HG02610 (cell line): ENCODE data around the gene PPARGC1A.

ENCODE experiments used
- ATAC-seq: cut with Tn5 transposase; IDR thresholded peaks from one replicate; pipeline ENCODE4 v1.9.1; 2021; ENCODE audit warnings: mild to moderate bottlenecking, moderate library complexity; ENCODE audit not compliant: unreplicated experiment

Gene PPARGC1A

DNA sequence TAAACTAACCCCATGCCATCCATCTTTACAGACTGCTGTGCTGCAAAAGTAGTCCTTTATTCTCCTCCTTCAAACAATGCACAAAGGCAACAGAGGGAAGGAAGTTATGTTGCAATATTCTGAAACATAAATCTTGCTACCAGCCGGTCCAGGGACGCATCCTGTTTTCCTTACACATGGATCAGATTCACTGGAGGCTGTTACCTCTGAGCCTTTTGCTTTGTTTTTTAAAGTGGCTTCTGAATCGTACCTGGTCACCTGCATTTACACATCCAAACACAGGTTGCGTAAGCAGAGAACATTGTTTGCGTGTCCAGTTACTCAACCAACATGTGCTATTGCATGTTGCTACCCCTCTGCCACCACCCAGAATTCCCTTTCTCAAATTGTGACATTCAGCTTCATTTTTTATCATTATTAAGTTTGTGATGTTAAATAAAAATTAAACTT is 8.8 kb downstream of the PPARGC1A start:
- ATAC-seq, result no peak

DNA sequence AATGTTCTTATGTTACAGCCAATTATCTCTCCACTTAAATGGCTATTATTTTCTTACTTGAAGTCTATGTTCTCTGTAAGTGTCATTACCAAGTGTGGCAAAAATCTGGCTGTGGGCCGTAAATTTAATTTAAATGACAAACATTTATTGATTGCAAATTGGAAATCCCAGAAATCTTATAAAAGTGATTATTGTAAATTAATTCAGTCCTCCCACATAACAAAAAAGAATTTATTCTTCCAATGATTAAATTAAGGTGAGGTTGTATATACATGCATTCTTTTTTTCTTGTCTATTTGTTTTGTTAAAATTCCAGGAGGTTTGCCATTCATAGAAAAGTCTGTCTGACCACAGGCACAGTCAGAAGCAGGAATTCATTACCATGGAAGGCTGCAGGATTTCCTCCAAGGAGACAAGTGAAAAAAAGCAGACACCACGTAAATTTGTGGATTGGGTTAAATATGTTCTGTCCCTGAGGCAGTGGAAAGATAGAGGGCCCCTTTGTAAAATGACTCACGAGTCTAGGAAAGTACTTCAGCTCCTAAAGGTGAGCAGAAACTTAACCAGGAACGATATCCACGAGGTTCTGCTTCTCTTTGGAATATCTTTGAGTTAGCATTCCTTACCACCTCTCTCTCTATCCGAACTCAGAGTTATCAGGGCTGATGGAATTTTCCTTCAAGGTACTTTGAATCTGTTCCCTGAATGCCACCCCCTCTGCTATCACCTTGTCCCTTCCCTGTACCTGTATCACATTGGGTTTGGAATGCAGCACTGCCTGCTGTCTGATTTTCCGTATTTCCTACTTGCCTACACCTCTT is 10.7 kb downstream of the PPARGC1A start:
- no peak for ATAC-seq

DNA sequence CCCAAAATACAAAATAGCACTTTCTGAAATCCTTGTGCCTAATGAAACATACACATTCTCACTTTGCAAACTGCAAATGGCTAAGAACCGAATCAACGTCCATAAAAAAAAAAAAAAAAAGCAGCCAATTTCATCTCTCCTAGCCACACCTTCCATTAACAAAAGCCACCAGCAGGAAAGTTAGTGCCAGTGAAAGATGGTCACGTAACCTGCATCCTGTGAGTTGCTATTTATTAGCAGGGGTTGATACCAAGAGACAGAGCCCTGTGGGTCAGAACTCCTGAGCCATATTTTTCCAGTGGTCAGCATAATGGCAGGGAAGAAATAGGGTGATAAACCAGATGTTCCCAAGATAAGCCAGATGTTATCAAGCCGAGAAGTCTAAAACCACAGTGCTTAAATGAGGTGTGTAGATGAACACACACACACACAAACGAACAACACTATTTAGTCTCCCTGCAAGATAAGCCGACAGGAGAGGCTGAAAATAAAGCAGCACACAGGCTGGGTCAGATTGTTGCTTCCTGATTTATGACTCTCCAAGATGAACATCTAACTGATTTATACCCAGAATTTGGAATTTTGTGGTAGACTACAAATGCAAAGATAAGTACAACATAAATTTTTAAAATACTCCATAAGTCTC is 11.5 kb downstream of the PPARGC1A start:
- ATAC-seq, result no peak

DNA sequence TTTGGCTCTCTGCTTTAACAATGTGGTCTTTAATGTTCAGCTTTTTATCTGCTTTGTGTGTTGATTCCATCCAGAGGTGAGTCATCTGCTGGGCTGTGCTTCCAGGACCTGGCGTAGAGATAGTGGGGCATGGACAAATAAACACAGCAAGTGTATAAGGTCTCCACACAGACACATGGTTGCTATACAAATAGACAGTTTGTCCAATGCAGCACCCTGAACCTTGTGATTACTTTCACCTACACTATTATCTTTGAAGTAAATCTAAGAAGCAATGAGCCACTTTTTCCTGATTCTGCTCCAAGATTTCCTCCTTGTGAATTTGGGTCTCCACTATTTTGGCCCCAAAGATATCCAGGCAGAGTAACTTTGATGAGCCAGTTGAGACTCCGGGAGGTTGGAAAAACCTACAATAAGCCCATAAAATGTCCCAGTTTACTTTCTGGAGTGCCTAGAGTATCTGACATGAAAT is 12.1 kb downstream of the PPARGC1A start:
- no peak for ATAC-seq

DNA sequence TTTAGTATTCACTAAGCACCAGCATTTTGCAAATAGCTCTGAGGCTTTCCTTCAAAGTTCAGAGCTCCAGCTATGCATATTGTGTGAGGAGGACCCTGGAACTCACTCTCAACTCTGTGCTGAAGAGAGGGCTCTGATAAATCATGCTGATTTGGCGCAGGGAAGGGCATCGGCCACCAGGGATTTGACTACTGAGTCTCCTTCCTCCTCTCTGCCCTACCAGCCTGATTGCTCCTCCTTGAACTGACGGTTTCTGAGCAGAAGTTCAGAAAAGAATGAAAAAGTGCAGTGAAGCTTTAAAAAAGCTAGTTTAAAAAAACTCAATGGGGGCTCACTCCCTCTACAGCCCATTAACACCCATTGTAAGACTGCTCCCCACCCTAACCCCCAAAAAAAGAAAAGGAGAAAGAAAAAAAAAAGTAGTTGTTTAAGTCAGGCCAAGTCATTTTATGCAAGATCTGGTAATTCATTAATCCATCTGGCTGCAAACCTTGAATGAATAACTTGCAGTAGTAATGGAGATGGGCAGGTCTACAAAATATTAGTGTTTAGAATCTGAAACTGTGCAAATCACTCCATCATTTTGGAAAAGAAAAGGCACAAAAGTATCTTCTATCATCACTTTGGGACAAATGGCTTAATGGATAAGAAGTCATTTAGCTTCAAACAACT is 13.3 kb downstream of the PPARGC1A start:
- no peak for ATAC-seq

DNA sequence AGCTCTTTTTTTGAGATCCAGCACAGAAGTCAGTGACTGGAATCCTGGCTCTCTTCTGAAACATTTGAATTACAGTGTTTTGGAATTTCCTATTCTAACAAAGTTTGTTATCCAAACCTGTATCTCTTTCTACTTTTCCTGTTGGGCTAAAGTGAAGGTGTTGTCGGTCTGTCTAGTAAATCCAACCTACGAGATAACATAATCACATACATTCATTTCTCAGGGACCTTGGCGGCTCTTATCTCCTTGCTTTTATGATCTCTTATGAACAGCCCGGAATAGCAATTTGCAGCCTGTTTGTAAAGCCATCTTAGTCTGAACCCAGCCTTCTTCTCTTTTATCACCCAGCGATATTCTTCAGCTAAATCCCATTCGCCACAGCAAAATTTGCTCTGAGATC is 14.5 kb downstream of the PPARGC1A start:
- ATAC-seq, result no peak

DNA sequence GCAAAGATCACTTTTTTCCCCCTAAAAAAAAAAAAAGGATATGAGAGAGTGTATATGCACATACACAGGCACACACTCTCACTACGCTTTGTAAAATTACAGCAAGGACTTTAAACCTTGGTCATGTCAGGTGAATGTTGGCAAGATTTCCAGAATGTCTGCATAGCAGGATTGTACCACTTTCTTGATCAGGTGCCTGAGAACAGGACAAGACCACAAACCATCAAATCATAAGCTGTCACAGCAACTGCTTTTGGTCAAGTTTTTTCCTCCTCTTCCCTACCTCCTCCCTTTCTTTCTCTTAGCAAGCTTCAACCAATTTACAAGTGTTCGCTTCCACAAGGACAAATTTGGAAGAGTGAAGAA is 15.3 kb downstream of the PPARGC1A start:
- no peak for ATAC-seq

DNA sequence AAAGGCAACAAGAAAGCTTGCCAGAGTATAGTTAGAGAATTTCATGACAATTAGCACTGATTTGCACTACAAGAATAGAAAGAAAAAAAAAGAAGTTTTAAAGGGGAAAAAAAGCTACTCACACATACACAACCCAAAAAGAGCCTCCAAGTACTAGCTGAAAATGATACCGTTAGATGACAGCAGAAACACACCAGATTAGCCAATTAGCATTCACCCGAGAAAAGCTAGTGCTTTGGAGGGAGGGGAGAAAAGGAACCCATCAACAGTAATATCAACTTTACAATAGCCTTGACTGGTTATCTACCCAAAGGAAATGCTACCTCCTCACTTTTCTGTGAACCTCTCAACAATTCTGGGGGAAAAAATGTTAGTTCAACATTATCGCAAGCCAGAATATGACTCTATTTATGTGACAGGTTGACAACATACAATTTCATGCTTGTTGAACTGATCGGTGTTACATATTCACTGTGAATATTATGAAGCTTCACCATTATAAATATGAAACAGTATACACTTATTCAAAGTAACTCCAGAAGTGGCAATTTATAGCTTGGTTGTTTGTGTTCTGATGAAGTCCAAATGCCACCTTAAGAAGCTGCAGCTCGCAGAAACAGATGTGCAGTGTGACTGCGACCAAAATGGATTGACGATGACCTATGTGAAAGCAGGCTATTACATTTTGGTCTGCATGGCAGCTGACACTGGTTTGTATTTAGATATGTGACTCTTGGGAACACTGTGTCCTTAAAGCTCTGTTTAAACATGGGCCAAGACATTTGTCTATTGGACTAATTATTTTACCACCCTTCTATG is 15.9 kb downstream of the PPARGC1A start:
- ATAC-seq, result no peak

DNA sequence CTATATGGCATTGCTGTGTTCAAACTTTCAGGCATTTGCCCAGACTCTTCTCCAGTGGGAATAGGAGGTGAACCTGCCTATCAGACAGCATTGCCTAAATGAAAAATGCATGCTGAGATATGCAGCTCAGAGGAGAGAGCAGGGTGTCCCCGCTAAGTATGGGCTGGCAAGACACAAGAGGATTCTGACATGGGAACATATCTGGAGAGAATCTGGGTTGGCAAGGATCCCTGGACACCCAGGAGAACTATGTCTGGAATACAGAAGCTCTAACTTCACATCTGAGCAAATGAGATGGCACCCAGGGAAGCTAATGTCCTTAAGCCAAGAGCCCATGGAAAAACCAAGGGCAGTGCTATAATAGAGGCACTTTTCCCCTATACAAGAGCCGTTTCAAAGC is 18.4 kb downstream of the PPARGC1A start:
- ATAC-seq, result no peak

DNA sequence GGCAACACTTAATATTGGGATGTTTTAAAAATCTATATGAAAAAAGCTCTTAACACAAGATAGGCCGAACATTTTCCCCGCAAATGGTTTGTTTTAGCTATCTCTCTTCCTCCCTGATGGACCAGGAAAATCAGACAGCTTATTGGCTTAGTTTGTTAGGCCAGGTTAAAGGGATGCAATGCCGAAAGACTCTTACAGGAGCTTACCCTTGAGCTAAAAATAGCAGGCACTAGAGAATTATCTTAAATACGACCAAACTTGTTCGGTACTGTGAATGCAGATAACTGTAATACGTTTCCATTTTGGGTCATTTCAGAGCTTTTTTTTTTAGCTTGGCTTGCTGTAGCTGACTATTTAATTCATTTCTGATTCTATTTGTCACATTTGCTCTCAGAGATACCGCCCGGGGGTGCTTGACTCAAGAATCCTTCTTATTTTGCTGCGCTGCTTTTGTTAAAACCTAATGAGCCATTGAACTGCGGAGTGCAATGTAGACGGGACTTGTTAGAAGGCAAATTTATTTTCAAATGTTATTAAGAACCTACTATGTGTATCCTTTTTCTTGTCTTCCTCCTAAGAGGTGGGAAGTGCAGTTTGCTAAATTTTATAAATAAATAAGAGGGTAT is 23.3 kb downstream of the PPARGC1A start:
- ATAC-seq, result no peak

DNA sequence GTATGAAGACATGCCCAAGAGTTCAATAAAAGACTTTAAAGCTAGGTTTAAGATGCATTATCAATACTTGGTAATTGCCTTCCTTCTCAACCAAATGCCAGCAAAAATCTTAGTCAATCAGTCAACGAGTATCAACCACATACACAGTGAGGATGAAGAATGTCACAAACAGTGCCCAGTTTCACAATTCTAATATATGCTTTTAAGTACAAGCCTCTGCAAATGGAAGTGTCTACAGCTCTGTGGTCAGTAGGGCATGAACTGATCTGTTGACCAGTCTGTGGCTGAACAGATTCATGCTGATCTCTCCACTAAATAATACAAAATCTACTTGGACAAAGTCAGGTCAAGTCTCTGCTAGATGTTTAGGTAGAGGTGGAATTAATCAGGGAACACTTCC is 27.9 kb downstream of the PPARGC1A start:
- ATAC-seq, result no peak

DNA sequence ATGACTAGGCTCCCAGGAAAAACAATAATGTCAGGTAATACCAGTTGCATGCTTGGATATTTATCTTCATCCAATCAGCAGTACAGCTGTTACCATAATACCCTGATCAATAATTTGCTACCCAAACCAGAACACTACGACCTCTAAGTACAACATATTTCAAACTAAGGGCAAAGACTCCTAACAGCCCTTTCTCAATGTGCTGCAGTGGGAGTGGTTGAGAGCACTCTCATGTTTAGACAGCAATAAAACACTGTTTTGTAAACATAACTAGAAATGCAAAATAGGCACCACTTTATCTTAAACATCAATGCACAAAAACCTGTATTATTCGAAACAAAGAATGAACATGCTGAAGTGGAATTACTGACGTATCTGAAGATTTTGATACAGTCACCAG is 28.9 kb downstream of the PPARGC1A start:
- ATAC-seq, result no peak

DNA sequence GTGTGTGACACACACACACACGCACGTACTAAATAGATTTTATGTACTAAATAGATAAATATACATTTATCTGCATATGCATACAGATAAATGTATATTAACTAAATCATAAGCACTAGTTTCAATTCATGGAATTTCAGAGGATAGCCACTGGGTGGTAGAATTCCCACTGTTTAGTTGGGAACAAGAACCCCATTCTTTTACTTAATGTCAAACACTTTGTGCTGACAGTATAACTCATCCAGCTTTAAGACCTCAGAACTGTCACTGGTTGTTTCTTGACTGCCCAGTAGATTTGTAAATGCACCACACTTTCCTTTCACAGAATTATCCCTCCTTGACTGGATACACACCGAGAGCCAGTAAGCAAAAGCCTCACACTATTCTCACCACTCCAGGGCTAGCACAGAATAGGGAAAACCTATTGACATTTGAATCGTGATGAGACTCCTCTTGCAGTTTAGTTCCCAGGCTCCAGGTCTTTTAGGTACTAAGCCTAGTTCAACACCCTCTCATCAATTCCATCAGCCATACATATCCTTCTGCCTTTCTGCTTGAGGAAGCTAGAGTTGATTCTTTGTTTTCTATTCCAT is 32.4 kb downstream of the PPARGC1A start:
- ATAC-seq, result no peak

DNA sequence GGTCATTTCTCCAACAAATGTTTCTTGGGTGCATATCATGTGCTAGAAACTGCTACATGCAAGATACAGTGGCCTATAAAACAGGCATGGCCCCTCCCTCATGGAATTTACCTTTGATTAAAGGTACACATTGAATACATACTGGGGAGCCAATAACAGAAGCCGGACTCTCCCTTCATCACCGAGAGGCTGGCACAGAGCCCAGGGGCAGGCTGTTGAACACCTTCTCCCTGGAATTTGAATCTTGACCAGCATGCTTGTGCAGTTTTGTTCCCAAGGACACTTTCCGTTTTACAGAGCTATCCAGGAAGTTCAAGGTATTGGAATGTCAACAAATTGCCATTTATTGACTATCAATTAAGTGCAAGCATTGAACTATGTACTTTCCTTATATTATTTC is 33.2 kb downstream of the PPARGC1A start:
- no peak for ATAC-seq

DNA sequence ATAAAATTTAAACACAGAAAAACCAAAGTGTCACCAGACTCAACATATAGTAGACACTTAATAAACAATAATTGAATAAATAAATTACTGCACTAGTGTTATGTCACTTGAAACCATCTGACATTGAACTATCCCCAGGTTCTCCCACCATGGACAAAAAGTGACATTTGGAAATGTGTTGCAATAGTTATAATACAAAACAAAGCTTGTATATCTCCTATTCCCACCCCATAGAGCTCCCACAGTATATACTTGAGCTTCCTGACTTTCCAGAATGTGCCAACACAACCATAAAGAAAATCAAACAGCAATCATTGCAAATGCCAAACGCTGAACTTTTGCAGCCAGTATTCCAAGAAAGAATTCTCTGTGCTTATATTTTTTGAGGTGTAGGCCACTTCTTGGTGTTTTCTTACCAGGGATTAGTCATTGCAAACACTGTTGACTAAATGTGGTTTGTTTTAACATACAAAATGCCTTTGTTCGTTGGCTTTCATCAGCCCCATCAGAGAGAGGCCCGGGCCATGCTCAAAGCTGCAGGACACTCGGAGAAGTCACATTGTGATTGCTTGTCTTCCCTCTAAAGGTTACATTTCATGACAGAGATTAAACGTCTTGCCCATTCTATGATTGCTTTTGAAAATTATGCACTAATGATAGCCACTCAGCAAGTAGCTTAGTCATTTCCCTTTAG is 33.8 kb downstream of the PPARGC1A start:
- no peak for ATAC-seq

DNA sequence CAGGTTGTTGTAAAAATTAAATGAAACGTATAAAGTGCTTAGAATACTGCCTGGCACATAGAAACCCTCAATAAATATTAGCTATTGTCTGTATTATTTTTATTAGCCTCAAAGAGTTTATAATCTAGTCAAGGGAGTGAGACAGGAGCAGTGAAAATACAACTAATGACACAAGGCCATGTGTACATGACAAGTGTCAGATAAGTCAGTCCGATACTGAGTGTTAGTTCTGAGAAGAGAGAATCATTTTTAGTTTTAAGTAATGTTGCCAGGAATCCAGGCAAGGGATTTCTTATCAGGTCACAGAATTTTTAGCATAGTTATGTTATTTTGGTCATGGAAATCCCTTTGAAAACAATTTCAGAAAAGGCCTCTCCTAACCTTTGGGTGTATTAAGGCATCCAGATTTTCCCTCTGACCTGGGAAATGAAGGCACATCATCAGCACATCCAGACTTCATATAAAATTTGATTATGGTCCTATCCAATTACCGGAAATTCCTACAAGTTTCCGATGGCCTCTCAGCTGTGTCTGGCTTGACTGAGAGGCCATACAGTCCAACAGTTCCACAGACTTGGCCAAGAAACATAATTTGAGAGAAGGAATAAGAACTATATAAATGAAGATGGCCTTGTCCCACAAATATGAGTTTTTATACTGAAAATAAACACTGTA is 35.7 kb downstream of the PPARGC1A start:
- ATAC-seq, result no peak

DNA sequence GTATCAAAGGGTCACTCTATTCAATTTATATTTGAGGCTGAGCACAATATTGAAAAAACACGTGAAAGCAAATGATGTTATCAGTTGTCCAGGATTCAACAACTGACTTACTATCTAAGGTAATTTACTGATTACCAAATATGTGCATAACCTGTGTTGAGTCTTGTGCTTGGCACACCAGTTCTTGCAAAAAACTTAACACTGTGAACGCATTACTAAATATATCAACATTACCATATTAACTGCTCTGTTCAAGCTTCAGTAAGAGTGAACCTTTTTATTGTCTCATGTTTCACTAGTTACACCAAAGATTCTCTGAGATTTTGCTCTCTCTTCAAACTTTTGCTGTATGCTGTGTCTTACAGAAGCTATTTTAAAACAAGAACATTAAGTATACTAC is 38.4 kb downstream of the PPARGC1A start:
- ATAC-seq, result no peak

DNA sequence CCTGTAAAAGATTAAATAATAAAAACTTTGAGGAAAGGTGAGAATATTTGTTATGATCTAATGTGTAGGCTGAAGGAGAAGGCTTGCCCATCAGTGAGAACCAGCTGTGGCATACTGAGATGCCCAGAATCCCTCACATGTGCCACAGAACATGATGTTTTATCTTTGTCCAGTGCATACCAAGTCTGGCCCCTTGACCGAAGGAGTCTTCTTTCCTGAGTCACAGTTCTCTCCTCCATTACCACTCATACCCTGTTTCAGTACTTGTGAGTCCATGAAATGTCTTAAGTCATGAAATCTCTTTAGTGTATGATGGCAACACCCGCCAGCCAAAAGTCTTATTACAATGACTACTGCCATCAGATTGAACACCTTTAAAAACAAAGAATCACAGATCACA is 42.7 kb downstream of the PPARGC1A start:
- ATAC-seq, result no peak

DNA sequence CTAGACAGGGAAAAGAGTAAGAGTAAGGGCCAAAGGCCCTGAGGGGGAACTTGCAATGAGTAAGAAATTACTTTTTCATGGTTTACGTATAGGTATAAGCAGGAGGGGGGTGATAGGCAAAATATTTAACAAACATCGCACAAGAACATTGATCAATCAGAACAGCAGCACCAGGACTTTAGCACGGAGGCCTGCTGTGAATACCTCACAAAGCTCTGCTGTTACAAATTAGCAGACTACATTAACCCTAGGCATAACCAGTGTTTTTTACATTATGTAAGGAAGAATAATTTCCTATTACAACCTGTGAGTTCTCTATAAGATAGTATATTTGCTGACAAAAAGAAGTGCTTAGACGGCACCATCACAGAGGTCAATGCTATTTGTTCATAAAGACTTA is 44.9 kb downstream of the PPARGC1A start:
- ATAC-seq, result no peak
